Colonic mucosa (tissue), 4 donors: ENCODE results near the gene VN1R5. TPM values are rescaled to one million over a fixed set of nuclear protein-coding genes. Genes with fewer than 3 reads are reported as not detected.
"Not testable (repeated sequence)": the region's sequence is repeated elsewhere in the genome, so short reads cannot be mapped to it uniquely, and the experiment has no call there.

Experiments used
- DNase-seq: peaks from one replicate; pipeline ENCODE4 v3.0.0-alpha.2; 2020
- H3K27ac ChIP-seq: fragments of 200-600 bp; one replicate; pipeline ENCODE4 v1.8.0; 2021
- H3K27me3 ChIP-seq: fragments of 200-600 bp; one replicate; pipeline ENCODE4 v1.8.0; 2021
- H3K36me3 ChIP-seq: fragments of 200-600 bp; one replicate; pipeline ENCODE4 v1.8.0; 2021
- H3K4me1 ChIP-seq: fragments of 200-600 bp; one replicate; pipeline ENCODE4 v1.8.0; 2021; ENCODE audit warnings: mild to moderate bottlenecking
- H3K4me3 ChIP-seq: fragments of 200-600 bp; one replicate; pipeline ENCODE4 v1.8.0; 2021
- H3K9ac ChIP-seq, 2 donors: one replicate each; pipeline ENCODE4 v1.7.0; 2013; ENCODE audit warnings: control low read depth in 2 of 2, low read depth in 2 of 2, low read length in 2 of 2
- H3K9me3 ChIP-seq: fragments of 200-600 bp; one replicate; pipeline ENCODE4 v1.8.0; 2021
- intact Hi-C: fragments of 100-400 bp; cut with DNase I; formaldehyde crosslinking; loops from one replicate; pipeline ENCODE4 v1.14.1; 2022
- total RNA-seq, 2 donors: library from RNA; stranded (reverse); fragmentation: NEBNext Ultra II Directional in 1 of 2; extraction: Animal tissue kit (Norgen Biotek cat#: 25700) in 1 of 2; gene quantifications; one replicate each; pipeline ENCODE4 v1.2.1, GENCODE V29; 2021
- TF ChIP-seq, protein P1 (sequence below): fragments of 200-600 bp; IDR thresholded peaks from one replicate; pipeline ENCODE4 v1.8.0; 2022; ENCODE audit warnings: antibody characterized with exemption, mild to moderate bottlenecking
- donor health status: healthy.
- donor health status: DM: no; HTN: no; CAD: no.
- donor health status: DM: no; HTN: no; CAD: no.

The VN1R5 gene
- total RNA-seq, 2 donors from 2014 or later = not detected

DNA sequence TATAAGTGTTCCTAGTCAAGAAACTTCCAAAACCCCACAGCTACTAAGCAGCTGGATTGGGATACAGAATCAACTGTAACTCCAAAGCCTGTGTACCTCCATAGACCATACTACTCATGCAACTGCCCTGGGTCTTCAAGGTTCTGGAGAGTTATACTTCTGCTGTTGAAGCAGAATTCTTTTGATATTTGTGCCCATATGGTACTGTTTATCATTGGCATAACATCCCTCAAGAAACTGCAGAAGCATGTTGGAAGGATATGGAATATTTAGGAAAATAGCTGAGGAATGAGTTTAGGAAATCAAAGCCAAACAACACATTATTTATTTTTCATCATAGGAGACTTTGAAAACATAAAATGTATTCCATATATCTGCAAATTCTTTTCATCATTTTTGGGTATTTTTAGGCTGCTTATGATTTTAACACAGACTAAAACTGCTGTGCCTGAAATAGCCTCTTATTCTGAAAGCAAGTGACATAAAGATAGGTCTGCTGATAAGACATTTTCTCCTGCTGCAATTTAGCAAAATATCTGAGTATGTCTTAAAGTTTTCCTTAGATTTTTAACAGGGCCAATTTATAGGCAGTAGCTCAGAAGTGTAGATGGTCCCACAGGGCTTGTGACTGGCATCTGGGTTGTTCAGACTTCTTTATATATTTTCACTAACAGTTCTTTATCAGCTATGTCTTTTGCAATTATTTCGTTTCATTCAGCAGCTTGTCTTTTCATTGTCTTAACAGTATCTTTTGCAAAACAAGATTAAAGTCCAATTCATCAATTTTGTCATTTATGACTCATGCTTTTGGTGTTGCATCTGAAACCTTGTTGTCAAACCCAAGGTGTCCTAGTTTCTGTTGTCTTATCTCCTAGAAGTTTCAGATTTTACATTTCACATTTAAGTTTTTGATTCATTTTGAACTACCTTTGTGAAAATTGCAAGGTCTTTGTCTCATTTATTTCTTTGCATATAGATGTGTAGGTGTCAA lies 43.0 kb upstream of the VN1R5 start:
- DNase-seq = no peak
- H3K9me3 ChIP-seq = no peaks in the 10 kb centered on the region
- intact Hi-C loops = no loop called here
- no peaks in the 10 kb centered on the region for H3K27me3 ChIP-seq
- no peak overlapping the region for H3K4me3 ChIP-seq
- TF ChIP-seq, protein P1, sequence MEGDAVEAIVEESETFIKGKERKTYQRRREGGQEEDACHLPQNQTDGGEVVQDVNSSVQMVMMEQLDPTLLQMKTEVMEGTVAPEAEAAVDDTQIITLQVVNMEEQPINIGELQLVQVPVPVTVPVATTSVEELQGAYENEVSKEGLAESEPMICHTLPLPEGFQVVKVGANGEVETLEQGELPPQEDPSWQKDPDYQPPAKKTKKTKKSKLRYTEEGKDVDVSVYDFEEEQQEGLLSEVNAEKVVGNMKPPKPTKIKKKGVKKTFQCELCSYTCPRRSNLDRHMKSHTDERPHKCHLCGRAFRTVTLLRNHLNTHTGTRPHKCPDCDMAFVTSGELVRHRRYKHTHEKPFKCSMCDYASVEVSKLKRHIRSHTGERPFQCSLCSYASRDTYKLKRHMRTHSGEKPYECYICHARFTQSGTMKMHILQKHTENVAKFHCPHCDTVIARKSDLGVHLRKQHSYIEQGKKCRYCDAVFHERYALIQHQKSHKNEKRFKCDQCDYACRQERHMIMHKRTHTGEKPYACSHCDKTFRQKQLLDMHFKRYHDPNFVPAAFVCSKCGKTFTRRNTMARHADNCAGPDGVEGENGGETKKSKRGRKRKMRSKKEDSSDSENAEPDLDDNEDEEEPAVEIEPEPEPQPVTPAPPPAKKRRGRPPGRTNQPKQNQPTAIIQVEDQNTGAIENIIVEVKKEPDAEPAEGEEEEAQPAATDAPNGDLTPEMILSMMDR = no peak
- H3K4me1 ChIP-seq = no peaks in the 10 kb centered on the region
- H3K9ac ChIP-seq = no peak overlapping the region
- no peaks in the 10 kb centered on the region for H3K36me3 ChIP-seq
- H3K27ac ChIP-seq = no peak overlapping the region

DNA sequence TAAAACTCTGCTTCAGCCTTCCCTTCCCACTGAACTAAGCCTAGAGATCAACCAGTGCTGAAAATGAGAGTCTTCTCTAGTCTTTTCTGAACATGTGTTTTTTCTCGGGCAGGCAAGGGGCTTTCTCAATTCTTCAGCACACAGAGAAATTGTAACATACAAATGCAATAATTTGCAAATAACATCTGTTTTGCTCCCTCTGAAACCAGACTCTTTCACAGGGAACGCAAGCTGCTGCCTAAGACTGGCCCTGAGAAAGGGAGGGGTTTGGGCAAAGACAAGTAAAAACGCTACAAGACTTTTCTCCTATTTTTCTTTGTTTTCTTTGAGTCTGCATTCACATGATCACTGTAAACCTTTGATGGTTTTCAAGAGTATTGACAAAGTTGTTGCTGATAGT lies 39.6 kb upstream of the VN1R5 start:
- H3K9me3 ChIP-seq = no peaks in the 10 kb centered on the region
- DNase-seq = no peak
- intact Hi-C loops = no loop called here
- no peaks in the 10 kb centered on the region for H3K27me3 ChIP-seq
- no peak overlapping the region for H3K27ac ChIP-seq
- no peak overlapping the region for H3K9ac ChIP-seq
- H3K4me1 ChIP-seq = no peaks in the 10 kb centered on the region
- no peaks in the 10 kb centered on the region for H3K36me3 ChIP-seq
- TF ChIP-seq, protein P1 = no peak
- H3K4me3 ChIP-seq = no peak overlapping the region

DNA sequence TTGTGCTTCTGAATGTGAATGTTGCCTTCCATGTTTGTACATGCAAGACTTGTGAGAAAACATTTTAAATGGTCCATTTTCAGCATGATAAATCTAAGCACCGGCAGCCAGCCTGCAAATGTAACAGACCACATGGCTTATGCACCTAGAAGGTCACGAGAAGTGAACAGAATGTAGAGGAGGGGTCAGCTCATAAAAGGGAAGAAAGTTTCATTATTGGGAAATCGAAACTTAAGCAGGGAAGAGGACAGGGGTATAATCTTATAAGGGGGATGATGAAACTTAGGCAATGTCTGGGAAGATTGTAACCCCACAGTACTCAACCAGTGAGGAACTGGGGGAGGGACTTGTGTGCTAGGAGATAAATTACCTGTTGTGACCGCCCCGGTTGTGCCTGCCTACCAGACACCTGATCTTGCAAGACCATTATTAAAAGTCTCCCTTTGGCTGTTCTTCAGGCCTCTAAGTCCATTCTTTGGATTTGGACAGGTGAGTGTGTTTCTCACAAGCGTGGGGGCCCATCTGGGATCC lies 37.7 kb upstream of the VN1R5 start:
- Histone ChIP-seq H3K9ac (no peak overlapping the region), H3K27ac (no peak overlapping the region), H3K9me3 (no peaks in the 10 kb centered on the region), H3K27me3 (no peaks in the 10 kb centered on the region), H3K36me3 (no peaks in the 10 kb centered on the region), H3K4me1 (no peaks in the 10 kb centered on the region), H3K4me3 (no peak overlapping the region)
- DNase-seq = no peak
- TF ChIP-seq, protein P1 = no peak
- intact Hi-C loops = no loop called here

DNA sequence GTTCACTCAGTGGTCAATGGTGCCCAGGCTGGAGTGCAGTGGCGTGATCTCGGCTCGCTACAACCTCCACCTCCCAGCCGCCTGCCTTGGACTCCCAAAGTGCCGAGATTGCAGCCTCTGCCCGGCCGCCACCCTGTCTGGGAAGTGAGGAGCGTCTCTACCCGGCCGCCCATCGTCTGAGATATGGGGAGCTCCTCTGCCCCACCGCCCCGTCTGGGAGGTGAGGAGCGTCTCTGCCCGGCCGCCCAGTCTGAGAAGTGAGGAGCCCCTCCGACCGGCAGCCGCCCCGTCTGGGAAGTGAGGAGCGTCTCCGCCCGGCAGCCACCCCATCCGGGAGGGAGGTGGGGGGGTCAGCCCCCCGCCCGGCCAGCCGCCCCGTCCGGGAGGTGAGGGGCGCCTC lies 35.6 kb upstream of the VN1R5 start:
- DNase-seq, H3K9me3 ChIP-seq, H3K36me3 ChIP-seq, H3K9ac ChIP-seq, H3K4me1 ChIP-seq, intact Hi-C loops, H3K4me3 ChIP-seq, H3K27ac ChIP-seq, H3K27me3 ChIP-seq: not testable (repeated sequence)

DNA sequence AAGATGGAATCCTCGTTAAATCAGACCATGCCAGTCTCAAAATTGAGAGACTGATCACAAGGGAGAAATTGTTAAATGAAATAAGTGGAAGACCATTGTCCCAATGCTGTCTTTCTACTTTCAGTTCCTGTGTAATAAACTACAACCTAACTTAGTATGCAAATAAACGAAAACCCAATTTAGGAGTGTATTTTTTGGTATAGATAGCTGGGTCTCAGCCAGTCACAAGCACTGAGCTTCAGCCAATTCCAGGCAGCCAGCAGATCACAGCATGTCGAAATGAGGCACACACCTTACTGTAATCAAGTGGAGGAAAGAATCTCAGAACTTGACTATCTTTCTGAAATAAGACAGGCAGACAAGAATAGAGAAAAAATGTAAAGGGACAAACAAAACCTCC lies 33.0 kb upstream of the VN1R5 start:
- Histone ChIP-seq H3K27me3 (no peaks in the 10 kb centered on the region), H3K4me1 (no peaks in the 10 kb centered on the region), H3K4me3 (no peak overlapping the region), H3K9me3 (no peaks in the 10 kb centered on the region), H3K27ac (no peak overlapping the region), H3K36me3 (no peaks in the 10 kb centered on the region), H3K9ac (no peak overlapping the region)
- no peak for DNase-seq
- intact Hi-C loops = no loop called here
- TF ChIP-seq, protein P1 = no peak

DNA sequence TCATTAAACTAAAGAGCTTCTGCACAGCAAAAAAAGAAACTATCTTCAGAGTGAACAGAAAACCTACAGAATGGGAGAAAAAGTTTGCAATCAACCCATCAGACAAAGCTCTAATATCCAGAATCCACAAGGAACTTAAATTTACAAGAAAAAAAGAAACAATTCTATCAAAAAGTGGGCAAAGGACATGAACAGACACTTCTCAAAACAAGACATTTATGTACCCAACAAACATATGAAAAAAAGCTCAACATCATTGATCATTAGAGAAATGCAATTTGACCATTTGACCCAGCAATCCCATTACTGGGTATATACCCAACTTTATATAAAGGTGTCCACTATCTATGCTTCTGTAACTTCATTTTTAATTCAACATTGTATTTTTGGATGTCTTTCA lies 31.1 kb upstream of the VN1R5 start:
- Histone ChIP-seq H3K27ac (no peak overlapping the region), H3K9me3 (no peaks in the 10 kb centered on the region), H3K9ac (no peak overlapping the region), H3K4me3 (no peak overlapping the region), H3K36me3 (no peaks in the 10 kb centered on the region), H3K27me3 (no peaks in the 10 kb centered on the region), H3K4me1 (no peaks in the 10 kb centered on the region)
- DNase-seq = no peak
- TF ChIP-seq, protein P1 = no peak
- intact Hi-C loops = no loop called here
